HG02970 (cell line): Measurements from ENCODE around the gene ZNF532.

Experiments
- ATAC-seq: cut with Tn5 transposase; IDR thresholded peaks from one replicate; pipeline ENCODE4 v1.9.1; 2021; ENCODE audit warnings: mild to moderate bottlenecking, moderate library complexity, moderate number of reproducible peaks; ENCODE audit not compliant: unreplicated experiment, low FRiP score

ZNF532 gene

GRCh38 chr18:58967751-58968254 is 103.1 kb downstream of the ZNF532 start:
- no peak for ATAC-seq

GRCh38 chr18:58970943-58971790 is 106.5 kb downstream of the ZNF532 start:
- peak; percentile 74 for ATAC-seq

GRCh38 chr18:58975296-58975695 is 110.6 kb downstream of the ZNF532 start:
- ATAC-seq = no peak

GRCh38 chr18:58975781-58976180 is 111.1 kb downstream of the ZNF532 start:
- no peak for ATAC-seq

GRCh38 chr18:58977223-58977622 is 112.5 kb downstream of the ZNF532 start:
- ATAC-seq = no peak

- no peak for ATAC-seq
These were observed 113.1 kb downstream of the ZNF532 start for GRCh38 chr18:58977801-58978200.

- ATAC-seq = no peak
These were observed 114.2 kb downstream of the ZNF532 start for GRCh38 chr18:58978916-58979315.

GRCh38 chr18:58979615-58980014 is 114.9 kb downstream of the ZNF532 start:
- no peak for ATAC-seq

GRCh38 chr18:58980991-58981390 is 116.3 kb downstream of the ZNF532 start:
- ATAC-seq = no peak

- no peak for ATAC-seq
These were observed 118.8 kb downstream of the ZNF532 start for GRCh38 chr18:58983260-58984155.

- ATAC-seq = no peak
These were observed 123.9 kb downstream of the ZNF532 start for GRCh38 chr18:58988600-58988999.

GRCh38 chr18:58989184-58989759 is 124.6 kb downstream of the ZNF532 start:
- no peak for ATAC-seq

- no peak for ATAC-seq
These were observed 126.0 kb downstream of the ZNF532 start for GRCh38 chr18:58990720-58991119.

- ATAC-seq = no peak
These were observed 126.6 kb downstream of the ZNF532 start for GRCh38 chr18:58991167-58991798.

- ATAC-seq = no peak
These were observed 127.9 kb downstream of the ZNF532 start for GRCh38 chr18:58992301-58993231.

GRCh38 chr18:58993260-58993659 is 128.6 kb downstream of the ZNF532 start:
- no peak for ATAC-seq

- ATAC-seq = no peak
These were observed 131.0 kb downstream of the ZNF532 start for GRCh38 chr18:58995663-58996062.

GRCh38 chr18:58996131-58996641 is 131.5 kb downstream of the ZNF532 start:
- no peak for ATAC-seq

GRCh38 chr18:58996696-58997095 is 132.0 kb downstream of the ZNF532 start:
- no peak for ATAC-seq
